Loucy (cell line): ENCODE results near the gene SPANXN1.

Source experiments
- CTCF ChIP-seq: fragments of 200-600 bp; sonication (generic); conservative IDR thresholded peaks from 2 replicates; pipeline ENCODE4 v1.5.1; 2014; ENCODE audit warnings: mild to moderate bottlenecking, antibody characterized with exemption, low read length
- EZH2phosphoT487 ChIP-seq: fragments of 200-600 bp; IDR thresholded peaks from 2 replicates; pipeline ENCODE4 v1.6.1; 2018; ENCODE audit warnings: antibody characterized with exemption, mild to moderate bottlenecking, moderate library complexity, borderline replicate concordance

GRCh38 chrX:145292218-145292617 is 44.9 kb downstream of the SPANXN1 start:
- TF ChIP-seq CTCF (no peak), EZH2phosphoT487 (no peak)
